ENCODE measurements around the gene TSPO2.
A peak's percentile ranks its signal among the peaks of the same experiment; 100 is the strongest.
"Not testable (repeated sequence)": the region's sequence is repeated elsewhere in the genome, so short reads cannot be mapped to it uniquely, and the experiment has no call there.

The TSPO2 gene

GRCh38 chr6:41042226-41043055, at the start of gene TSPO2:
TSS of gene TSPO2 (plus strand) at chr6:41042467. CDS start at chr6:41042986, 519 bp downstream.
- no peak for DNase-seq

GRCh38 chr6:40992746-40993145, 49.5 kb upstream of the TSPO2 start:
- DNase-seq, result no peak

GRCh38 chr6:40996591-40997233, 45.6 kb upstream of the TSPO2 start:
- peak in 10 of 58 donors; percentile 4 to 62 (median 20) for DNase-seq

- peak in 6 of 58 donors; percentile 4 to 62 (median 46) for DNase-seq
These were observed 44.9 kb upstream of the TSPO2 start for GRCh38 chr6:40997234-40997957.

- DNase-seq, result no peak
These were observed 43.6 kb upstream of the TSPO2 start for GRCh38 chr6:40998661-40999060.

GRCh38 chr6:40999569-40999968, 42.7 kb upstream of the TSPO2 start:
- DNase-seq, result peak in 1 of 58 donors; percentile 6

GRCh38 chr6:41000248-41000647, 42.0 kb upstream of the TSPO2 start:
- DNase-seq, result no peak

GRCh38 chr6:41002168-41002567, 40.1 kb upstream of the TSPO2 start:
- DNase-seq, result no peak

- DNase-seq, result not testable (repeated sequence)
These were observed 36.0 kb upstream of the TSPO2 start for GRCh38 chr6:41006217-41006616.

GRCh38 chr6:41006980-41007379, 35.3 kb upstream of the TSPO2 start:
- DNase-seq, result not testable (repeated sequence)

- no peak for DNase-seq
These were observed 34.3 kb upstream of the TSPO2 start for GRCh38 chr6:41008011-41008410.

- DNase-seq, result no peak
These were observed 32.6 kb upstream of the TSPO2 start for GRCh38 chr6:41009669-41010068.

GRCh38 chr6:41011673-41012072, 30.6 kb upstream of the TSPO2 start:
- DNase-seq, result no peak

GRCh38 chr6:41013466-41014153, 28.7 kb upstream of the TSPO2 start:
- no peak for DNase-seq

GRCh38 chr6:41014780-41015179, 27.5 kb upstream of the TSPO2 start:
- no peak for DNase-seq

GRCh38 chr6:41015860-41016259, 26.4 kb upstream of the TSPO2 start:
- not testable (repeated sequence) for DNase-seq

- no peak for DNase-seq
These were observed 24.6 kb upstream of the TSPO2 start for GRCh38 chr6:41017663-41018062.

GRCh38 chr6:41021832-41022231, 20.4 kb upstream of the TSPO2 start:
- peak in 30 of 58 donors; percentile 7 to 68 (median 18) for DNase-seq

- DNase-seq, result no peak
These were observed 20.0 kb upstream of the TSPO2 start for GRCh38 chr6:41022294-41022693.

GRCh38 chr6:41023114-41023513, 19.2 kb upstream of the TSPO2 start:
- no peak for DNase-seq

- DNase-seq, result no peak
These were observed 16.2 kb upstream of the TSPO2 start for GRCh38 chr6:41025966-41026530.
